ENCODE results near the gene PCDH10. TPM values are rescaled to one million over a fixed set of nuclear protein-coding genes. Genes with fewer than 3 reads are reported as not detected.

PCDH10 gene
- total RNA-seq, 1 donor from 2014 or later: 0.52 TPM

- Histone ChIP-seq H3K27me3 (ENCODE audit: control insufficient read depth in 3 of 3, insufficient read depth in 3 of 3, low read length in 3 of 3) (no peaks in the 10 kb centered on the region), H3K4me3 (ENCODE audit: low read length in 3 of 3) (no peak overlapping the region), H3K4me1 (ENCODE audit: control insufficient read depth in 3 of 3, insufficient read depth in 3 of 3, low read length in 3 of 3) (no peaks in the 10 kb centered on the region), H3K9me3 (ENCODE audit: control insufficient read depth in 3 of 3, low read length in 3 of 3) (no peaks in the 10 kb centered on the region), H3K9ac (ENCODE audit: low read depth in 1 of 3, low read length in 3 of 3) (no peak overlapping the region), H3K27ac (ENCODE audit: low read depth, low read length) (no peak overlapping the region), H3K36me3 (ENCODE audit: control insufficient read depth in 3 of 3, insufficient read depth in 3 of 3, low read length in 3 of 3) (no peaks in the 10 kb centered on the region)
These were observed 11.5 kb upstream of the PCDH10 start for GRCh38 chr4:133137571-133137970.

- peaks cover 24 to 29% (median 27%) of the 10 kb centered on the region in 3 donors for H3K27me3 ChIP-seq (ENCODE audit: control insufficient read depth in 3 of 3, insufficient read depth in 3 of 3, low read length in 3 of 3)
- peaks cover 5 to 15% (median 11%) of the 10 kb centered on the region in 3 donors for H3K4me1 ChIP-seq (ENCODE audit: control insufficient read depth in 3 of 3, insufficient read depth in 3 of 3, low read length in 3 of 3)
These were observed 5.2 kb upstream of the PCDH10 start for GRCh38 chr4:133143775-133144430.

DNA sequence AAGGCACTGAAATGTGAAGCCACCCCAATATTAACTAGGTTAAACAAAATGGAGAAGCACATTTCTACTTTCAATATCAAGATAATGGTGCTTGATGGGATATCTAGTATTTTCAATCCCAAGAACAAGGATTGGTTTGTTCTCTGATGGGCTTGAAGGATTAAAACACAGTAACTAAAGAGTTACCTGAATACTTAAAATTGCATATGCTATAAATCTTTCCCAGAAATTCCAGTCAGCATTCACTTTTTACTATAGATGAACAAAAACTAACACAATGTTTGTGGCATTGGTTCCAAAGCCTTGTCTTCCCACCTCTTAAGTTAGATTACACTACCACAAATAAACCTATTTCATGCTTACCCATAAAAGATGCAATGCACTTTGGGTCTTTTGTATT lies 3.9 kb upstream of the PCDH10 start:
- Histone ChIP-seq H3K36me3 (ENCODE audit: control insufficient read depth in 3 of 3, insufficient read depth in 3 of 3, low read length in 3 of 3) (no peaks in the 10 kb centered on the region), H3K4me1 (ENCODE audit: control insufficient read depth in 3 of 3, insufficient read depth in 3 of 3, low read length in 3 of 3) (peaks cover 17 to 28% (median 19%) of the 10 kb centered on the region in 3 donors), H3K9me3 (ENCODE audit: control insufficient read depth in 3 of 3, low read length in 3 of 3) (no peaks in the 10 kb centered on the region), H3K27ac (ENCODE audit: low read depth, low read length) (no peak overlapping the region), H3K4me3 (ENCODE audit: low read length in 3 of 3) (no peak overlapping the region), H3K9ac (ENCODE audit: low read depth in 1 of 3, low read length in 3 of 3) (no peak overlapping the region), H3K27me3 (ENCODE audit: control insufficient read depth in 3 of 3, insufficient read depth in 3 of 3, low read length in 3 of 3) (peaks cover 37 to 41% (median 40%) of the 10 kb centered on the region in 3 donors)

More at GRCh38 chr4:133143775-133144430, 5.2 kb upstream of the PCDH10 start:
- Histone ChIP-seq H3K4me3 (ENCODE audit: low read length in 3 of 3) (no peak overlapping the region), H3K9ac (ENCODE audit: low read depth in 1 of 3, low read length in 3 of 3) (no peak overlapping the region), H3K9me3 (ENCODE audit: control insufficient read depth in 3 of 3, low read length in 3 of 3) (no peaks in the 10 kb centered on the region), H3K36me3 (ENCODE audit: control insufficient read depth in 3 of 3, insufficient read depth in 3 of 3, low read length in 3 of 3) (no peaks in the 10 kb centered on the region), H3K27ac (ENCODE audit: low read depth, low read length) (no peak overlapping the region)

DNA sequence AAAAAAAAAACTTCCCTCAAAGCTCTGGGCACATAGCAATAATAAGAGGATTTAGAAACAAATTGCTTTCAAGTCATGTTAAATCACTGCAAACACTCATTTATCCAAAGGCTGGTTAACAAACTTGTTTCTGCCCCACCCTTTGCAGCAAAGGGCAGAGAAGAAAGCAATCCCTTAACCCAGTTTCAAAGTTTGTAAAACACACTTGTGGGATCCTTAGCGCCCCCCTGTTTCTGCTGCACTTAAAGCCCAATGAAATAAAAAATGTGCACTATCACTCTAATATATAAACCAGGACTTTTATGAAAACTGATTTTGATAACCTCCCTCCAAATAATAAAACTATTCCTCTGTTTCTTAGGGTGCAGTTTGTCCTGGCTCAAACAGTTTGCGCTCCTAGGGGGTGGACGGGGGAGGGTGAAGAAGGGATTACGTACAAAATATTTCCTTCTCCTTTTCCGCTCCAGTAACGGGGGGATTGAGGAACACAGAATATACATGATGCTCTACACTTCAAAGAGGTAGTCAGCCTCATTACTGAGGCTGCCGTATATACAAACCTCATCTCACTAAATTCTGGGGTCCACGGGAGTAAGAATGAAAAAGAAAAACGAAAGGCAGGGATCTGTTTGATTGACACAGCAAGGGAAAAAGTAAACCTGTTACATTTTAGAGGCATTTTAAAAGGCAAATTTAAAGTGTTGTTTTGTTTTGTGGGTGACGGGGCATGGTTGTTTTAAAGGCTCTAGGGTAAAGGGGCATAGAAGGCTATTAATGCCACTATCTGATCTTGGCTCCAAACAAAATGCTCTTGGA lies 3.1 kb upstream of the PCDH10 start:
- Histone ChIP-seq H3K9me3 (ENCODE audit: control insufficient read depth in 3 of 3, low read length in 3 of 3) (no peaks in the 10 kb centered on the region), H3K4me3 (ENCODE audit: low read length in 3 of 3) (no peak overlapping the region), H3K4me1 (ENCODE audit: control insufficient read depth in 3 of 3, insufficient read depth in 3 of 3, low read length in 3 of 3) (peaks cover 24 to 35% (median 26%) of the 10 kb centered on the region in 3 donors), H3K9ac (ENCODE audit: low read depth in 1 of 3, low read length in 3 of 3) (no peak overlapping the region), H3K36me3 (ENCODE audit: control insufficient read depth in 3 of 3, insufficient read depth in 3 of 3, low read length in 3 of 3) (no peaks in the 10 kb centered on the region), H3K27me3 (ENCODE audit: control insufficient read depth in 3 of 3, insufficient read depth in 3 of 3, low read length in 3 of 3) (peaks cover 44 to 48% (median 47%) of the 10 kb centered on the region in 3 donors), H3K27ac (ENCODE audit: low read depth, low read length) (no peak overlapping the region)

DNA sequence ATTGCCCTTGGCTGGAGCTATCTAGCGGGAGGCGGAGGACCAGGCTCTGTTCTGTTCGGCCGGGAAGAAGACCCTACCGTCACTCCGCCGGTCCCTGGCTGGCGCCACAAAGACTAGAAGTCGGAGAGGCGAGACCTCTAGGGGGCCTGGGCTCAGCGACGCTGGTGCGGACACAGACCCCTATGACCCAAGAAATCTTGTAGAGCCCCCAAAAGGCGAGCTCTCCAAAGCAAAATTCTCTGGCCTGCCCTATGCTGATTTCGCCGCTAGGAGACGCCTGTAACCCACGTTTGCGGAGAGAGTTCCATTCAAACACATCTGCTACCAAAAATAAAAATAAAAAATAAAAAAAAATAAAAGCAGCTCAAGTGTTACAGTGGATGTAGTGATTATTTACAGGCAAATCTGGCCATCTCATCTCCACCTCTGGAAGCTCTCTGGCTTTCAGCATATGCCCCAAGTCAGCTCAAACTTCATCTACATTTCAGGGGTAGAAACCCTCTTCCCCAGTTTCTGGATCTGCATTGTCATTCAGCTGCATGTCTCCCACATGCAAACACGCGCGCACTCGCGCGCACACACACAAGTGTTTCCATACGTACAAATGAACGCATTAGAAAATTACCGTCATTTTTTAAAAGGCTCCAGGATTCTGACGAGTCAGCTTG lies 2.4 kb upstream of the PCDH10 start:
- no peaks in the 10 kb centered on the region for H3K9me3 ChIP-seq (ENCODE audit: control insufficient read depth in 3 of 3, low read length in 3 of 3)
- no peaks in the 10 kb centered on the region for H3K36me3 ChIP-seq (ENCODE audit: control insufficient read depth in 3 of 3, insufficient read depth in 3 of 3, low read length in 3 of 3)
- peak overlapping the region in 2 of 3 donors; percentile 11 to 29 for H3K4me3 ChIP-seq (ENCODE audit: low read length in 3 of 3)
- H3K4me1 ChIP-seq (ENCODE audit: control insufficient read depth in 3 of 3, insufficient read depth in 3 of 3, low read length in 3 of 3): peaks cover 31 to 43% (median 33%) of the 10 kb centered on the region in 3 donors
- no peak overlapping the region for H3K27ac ChIP-seq (ENCODE audit: low read depth, low read length)
- peaks cover 52 to 55% (median 54%) of the 10 kb centered on the region in 3 donors for H3K27me3 ChIP-seq (ENCODE audit: control insufficient read depth in 3 of 3, insufficient read depth in 3 of 3, low read length in 3 of 3)
- H3K9ac ChIP-seq (ENCODE audit: low read depth in 1 of 3, low read length in 3 of 3): no peak overlapping the region

GRCh38 chr4:133147286-133147821 lies 1.7 kb upstream of the PCDH10 start:
- no peaks in the 10 kb centered on the region for H3K36me3 ChIP-seq (ENCODE audit: control insufficient read depth in 3 of 3, insufficient read depth in 3 of 3, low read length in 3 of 3)

GRCh38 chr4:133147921-133148689 lies 989 bp upstream of the PCDH10 start:
- Histone ChIP-seq H3K36me3 (ENCODE audit: control insufficient read depth in 3 of 3, insufficient read depth in 3 of 3, low read length in 3 of 3) (no peaks in the 10 kb centered on the region), H3K27ac (ENCODE audit: low read depth, low read length) (no peak overlapping the region), H3K9ac (ENCODE audit: low read depth in 1 of 3, low read length in 3 of 3) (no peak overlapping the region), H3K4me3 (ENCODE audit: low read length in 3 of 3) (peak overlapping the region; percentile 50 to 64 (median 54)), H3K4me1 (ENCODE audit: control insufficient read depth in 3 of 3, insufficient read depth in 3 of 3, low read length in 3 of 3) (peaks cover 41 to 53% (median 43%) of the 10 kb centered on the region in 3 donors), H3K9me3 (ENCODE audit: control insufficient read depth in 3 of 3, low read length in 3 of 3) (no peaks in the 10 kb centered on the region), H3K27me3 (ENCODE audit: control insufficient read depth in 3 of 3, insufficient read depth in 3 of 3, low read length in 3 of 3) (peaks cover 66 to 69% (median 68%) of the 10 kb centered on the region in 3 donors)

More at GRCh38 chr4:133147286-133147821, 1.7 kb upstream of the PCDH10 start:
- no peaks in the 10 kb centered on the region for H3K9me3 ChIP-seq (ENCODE audit: control insufficient read depth in 3 of 3, low read length in 3 of 3)
- no peak overlapping the region for H3K9ac ChIP-seq (ENCODE audit: low read depth in 1 of 3, low read length in 3 of 3)
- peaks cover 37 to 49% (median 39%) of the 10 kb centered on the region in 3 donors for H3K4me1 ChIP-seq (ENCODE audit: control insufficient read depth in 3 of 3, insufficient read depth in 3 of 3, low read length in 3 of 3)
- no peak overlapping the region for H3K27ac ChIP-seq (ENCODE audit: low read depth, low read length)
- peaks cover 58 to 62% (median 61%) of the 10 kb centered on the region in 3 donors for H3K27me3 ChIP-seq (ENCODE audit: control insufficient read depth in 3 of 3, insufficient read depth in 3 of 3, low read length in 3 of 3)
- H3K4me3 ChIP-seq (ENCODE audit: low read length in 3 of 3): peak overlapping the region; percentile 11 to 45 (median 24)

- peaks cover 41 to 53% (median 43%) of the 10 kb centered on the region in 3 donors for H3K4me1 ChIP-seq (ENCODE audit: control insufficient read depth in 3 of 3, insufficient read depth in 3 of 3, low read length in 3 of 3)
- H3K36me3 ChIP-seq (ENCODE audit: control insufficient read depth in 3 of 3, insufficient read depth in 3 of 3, low read length in 3 of 3): no peaks in the 10 kb centered on the region
- H3K27me3 ChIP-seq (ENCODE audit: control insufficient read depth in 3 of 3, insufficient read depth in 3 of 3, low read length in 3 of 3): peaks cover 68 to 75% (median 73%) of the 10 kb centered on the region in 3 donors
- no peak overlapping the region for H3K9ac ChIP-seq (ENCODE audit: low read depth in 1 of 3, low read length in 3 of 3)
- no peaks in the 10 kb centered on the region for H3K9me3 ChIP-seq (ENCODE audit: control insufficient read depth in 3 of 3, low read length in 3 of 3)
- H3K4me3 ChIP-seq (ENCODE audit: low read length in 3 of 3): peak overlapping the region; percentile 49 to 79 (median 64)
- no peak overlapping the region for H3K27ac ChIP-seq (ENCODE audit: low read depth, low read length)
These were observed 236 bp downstream of the PCDH10 start for GRCh38 chr4:133149364-133149695.

DNA sequence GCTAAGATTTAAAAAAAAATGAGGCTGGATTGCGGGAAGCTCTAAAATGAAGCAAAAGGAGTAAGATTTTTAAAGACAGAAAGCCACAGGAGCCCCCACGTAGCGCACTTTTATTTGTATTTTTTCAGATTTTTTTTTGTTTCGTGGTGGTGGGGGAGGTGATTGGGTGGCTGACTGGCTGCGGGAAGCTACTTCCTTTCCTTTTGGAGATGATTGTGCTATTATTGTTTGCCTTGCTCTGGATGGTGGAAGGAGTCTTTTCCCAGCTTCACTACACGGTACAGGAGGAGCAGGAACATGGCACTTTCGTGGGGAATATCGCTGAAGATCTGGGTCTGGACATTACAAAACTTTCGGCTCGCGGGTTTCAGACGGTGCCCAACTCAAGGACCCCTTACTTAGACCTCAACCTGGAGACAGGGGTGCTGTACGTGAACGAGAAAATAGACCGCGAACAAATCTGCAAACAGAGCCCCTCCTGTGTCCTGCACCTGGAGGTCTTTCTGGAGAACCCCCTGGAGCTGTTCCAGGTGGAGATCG lies 908 bp downstream of the PCDH10 start:
- Histone ChIP-seq H3K4me3 (ENCODE audit: low read length in 3 of 3) (peak overlapping the region; percentile 29 to 79 (median 61)), H3K9me3 (ENCODE audit: control insufficient read depth in 3 of 3, low read length in 3 of 3) (no peaks in the 10 kb centered on the region), H3K27ac (ENCODE audit: low read depth, low read length) (no peak overlapping the region), H3K27me3 (ENCODE audit: control insufficient read depth in 3 of 3, insufficient read depth in 3 of 3, low read length in 3 of 3) (peaks cover 70 to 79% (median 78%) of the 10 kb centered on the region in 3 donors), H3K4me1 (ENCODE audit: control insufficient read depth in 3 of 3, insufficient read depth in 3 of 3, low read length in 3 of 3) (peaks cover 41 to 53% (median 43%) of the 10 kb centered on the region in 3 donors), H3K36me3 (ENCODE audit: control insufficient read depth in 3 of 3, insufficient read depth in 3 of 3, low read length in 3 of 3) (no peaks in the 10 kb centered on the region), H3K9ac (ENCODE audit: low read depth in 1 of 3, low read length in 3 of 3) (no peak overlapping the region)

Measured in skeletal muscle tissue (tissue), 4 donors.